ENCODE data around the gene LSM14A.
"Not testable (repeated sequence)": the region's sequence is repeated elsewhere in the genome, so short reads cannot be mapped to it uniquely, and the experiment has no call there.

Gene LSM14A

GRCh38 chr19:34232566-34233481, 60.5 kb downstream of the LSM14A start:
- no peak for DNase-seq

- no peak for DNase-seq
These were observed 63.2 kb downstream of the LSM14A start for GRCh38 chr19:34235425-34235940.

GRCh38 chr19:34236035-34236987, 64.0 kb downstream of the LSM14A start:
- no peak for DNase-seq

GRCh38 chr19:34237283-34237682, 65.0 kb downstream of the LSM14A start:
- DNase-seq, result no peak

GRCh38 chr19:34237939-34238338, 65.6 kb downstream of the LSM14A start:
- no peak for DNase-seq

GRCh38 chr19:34241513-34242337, 69.4 kb downstream of the LSM14A start:
- peak; percentile 65 to 87 for DNase-seq

- DNase-seq, result not testable (repeated sequence)
These were observed 71.0 kb downstream of the LSM14A start for GRCh38 chr19:34243138-34243875.

- no peak for DNase-seq
These were observed 71.7 kb downstream of the LSM14A start for GRCh38 chr19:34243876-34244578.

GRCh38 chr19:34244611-34245299, 72.5 kb downstream of the LSM14A start:
- peak in 1 of 2 experiments; percentile 10 for DNase-seq

GRCh38 chr19:34246340-34246739, 74.0 kb downstream of the LSM14A start:
- DNase-seq, result no peak

- DNase-seq, result no peak
These were observed 76.6 kb downstream of the LSM14A start for GRCh38 chr19:34248941-34249340.

- not testable (repeated sequence) for DNase-seq
These were observed 80.9 kb downstream of the LSM14A start for GRCh38 chr19:34253167-34253566.

- not testable (repeated sequence) for DNase-seq
These were observed 81.4 kb downstream of the LSM14A start for GRCh38 chr19:34253681-34254045.

GRCh38 chr19:34254046-34254697, 81.9 kb downstream of the LSM14A start, which contains the start of gene GARRE1:
Gene GARRE1, plus strand, starts transcription at chr19:34254554. Its CDS starts 45,920 bp downstream, at chr19:34300474.
- peak; percentile 54 to 97 for DNase-seq

GRCh38 chr19:34254698-34255432, 82.6 kb downstream of the LSM14A start:
- DNase-seq, result peak; percentile 33 to 89

- DNase-seq, result no peak
These were observed 83.2 kb downstream of the LSM14A start for GRCh38 chr19:34255546-34255945.

- DNase-seq, result no peak
These were observed 84.7 kb downstream of the LSM14A start for GRCh38 chr19:34256835-34257558.

- DNase-seq, result no peak
These were observed 85.2 kb downstream of the LSM14A start for GRCh38 chr19:34257559-34257924.
